ENCODE results near the gene ARID3A. TPM values are rescaled to one million over a fixed set of nuclear protein-coding genes. Genes with fewer than 3 reads are reported as not detected.
"Not testable (repeated sequence)": the region's sequence is repeated elsewhere in the genome, so short reads cannot be mapped to it uniquely, and the experiment has no call there.

Gene ARID3A
- total RNA-seq, 1 donor from 2014 or later = 35.6 TPM

DNA sequence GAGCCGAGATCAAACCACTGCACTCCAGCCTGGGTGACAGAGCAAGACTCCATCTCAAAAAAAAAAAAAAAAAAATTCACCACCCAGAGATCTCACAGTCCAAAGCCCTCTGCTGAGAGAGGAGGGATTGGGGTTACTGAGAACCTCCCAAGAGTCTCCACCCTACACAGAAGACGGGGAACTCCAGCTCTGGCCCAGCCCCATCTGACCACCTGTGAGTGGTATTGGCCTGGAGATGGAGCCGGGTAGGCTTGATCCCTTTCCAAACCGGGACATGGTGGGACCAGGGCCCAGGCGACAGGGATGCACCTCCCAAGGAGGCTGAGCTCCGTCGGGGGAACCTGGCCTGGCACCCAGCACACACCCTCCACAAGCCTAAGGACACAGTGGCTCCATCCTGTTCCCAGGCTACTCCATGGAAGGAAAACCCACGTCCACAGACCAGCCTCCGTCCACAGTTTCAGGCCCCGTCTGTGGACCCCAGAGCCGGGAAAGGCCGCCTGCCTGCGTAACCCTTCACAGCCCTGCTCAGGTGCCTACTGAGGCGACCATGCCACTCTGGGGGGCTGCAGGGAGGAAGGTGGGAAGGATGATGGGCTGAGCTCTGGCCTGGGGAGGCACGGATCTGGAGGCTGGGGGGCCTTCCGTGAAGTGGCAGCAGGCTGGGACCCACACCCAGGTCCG, 93.2 kb downstream of the ARID3A start:
- H3K4me3 Mint-ChIP-seq = peak overlapping the region; percentile 98
- intact Hi-C loops (cut with micrococcal nuclease) = no loop called here
- H3K4me1 Mint-ChIP-seq = peaks cover 24% of the 10 kb centered on the region
- peaks cover 9% of the 10 kb centered on the region for H3K36me3 Mint-ChIP-seq (ENCODE audit: low read depth)
- no peak for DNase-seq
- no peak overlapping the region for H3K27ac Mint-ChIP-seq
- no peaks in the 10 kb centered on the region for H3K27me3 Mint-ChIP-seq
- H3K9me3 Mint-ChIP-seq = no peaks in the 10 kb centered on the region

DNA sequence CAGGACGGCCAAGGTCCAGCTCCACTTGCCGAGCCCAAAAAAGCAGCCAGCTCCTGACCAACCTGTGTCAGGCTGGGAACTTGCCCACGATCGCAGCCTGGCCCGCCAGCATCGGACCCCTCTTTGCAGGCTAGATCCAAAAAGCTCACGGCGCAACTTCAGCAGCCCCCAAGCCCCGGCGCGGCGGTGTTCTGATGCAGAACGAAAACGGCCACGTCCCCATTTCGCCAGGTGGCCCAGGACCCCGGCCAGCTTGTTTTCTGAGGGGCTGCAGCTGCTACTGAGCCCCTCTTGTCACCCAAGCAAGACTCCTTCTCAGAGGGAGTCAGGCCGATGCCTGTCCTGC, 93.8 kb downstream of the ARID3A start:
- no peak for DNase-seq
- H3K4me1 Mint-ChIP-seq = peaks cover 22% of the 10 kb centered on the region
- H3K4me3 Mint-ChIP-seq = peak overlapping the region; percentile 98
- peak overlapping the region; percentile 91 for H3K27ac Mint-ChIP-seq
- H3K36me3 Mint-ChIP-seq (ENCODE audit: low read depth) = peaks cover 8% of the 10 kb centered on the region
- H3K27me3 Mint-ChIP-seq = no peaks in the 10 kb centered on the region
- no peaks in the 10 kb centered on the region for H3K9me3 Mint-ChIP-seq
- intact Hi-C loops (cut with micrococcal nuclease) = no loop called here

DNA sequence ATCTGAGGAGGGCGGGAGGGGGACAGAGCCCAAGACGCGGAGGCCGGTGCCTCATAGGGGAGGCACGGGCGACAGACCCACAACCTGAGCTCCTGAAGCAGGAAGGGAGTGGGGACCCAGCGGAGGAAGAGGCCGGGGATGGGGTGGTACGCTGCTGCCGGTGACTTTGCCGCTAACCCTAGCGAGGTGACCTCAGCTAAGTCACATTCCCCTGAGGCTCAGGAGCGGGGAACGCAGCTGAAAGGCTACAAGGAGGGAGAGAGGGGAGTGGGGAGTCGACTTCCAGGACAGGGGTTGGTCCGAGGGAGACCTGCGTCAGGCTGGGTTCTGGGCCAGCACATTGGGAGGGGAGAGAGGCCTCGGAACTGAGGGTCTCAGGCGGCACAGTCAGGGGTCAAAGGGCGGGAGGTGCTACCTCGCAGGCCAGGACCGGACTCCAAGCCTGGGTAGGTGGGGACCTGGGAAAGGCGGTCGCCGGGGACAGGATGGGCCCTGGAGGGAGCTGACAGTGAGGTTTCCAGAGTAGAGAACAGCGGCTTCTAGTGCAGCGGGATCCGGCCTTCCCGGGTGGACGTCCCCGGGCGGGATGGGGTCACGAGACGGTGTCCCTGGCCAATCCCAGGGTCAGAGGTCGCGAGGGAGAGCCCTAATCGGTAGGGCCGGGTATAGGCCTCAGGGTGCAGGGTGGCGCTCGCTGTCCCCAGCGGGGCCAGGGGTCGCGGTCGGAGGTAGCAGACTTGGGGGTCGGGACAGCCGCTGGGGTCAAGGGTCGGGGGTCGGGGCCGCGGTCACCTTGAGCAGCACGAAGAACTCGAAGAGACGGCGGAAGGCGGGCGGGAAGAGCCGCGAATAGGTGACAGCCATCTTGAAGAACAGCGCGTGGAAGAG, 94.4 kb downstream of the ARID3A start:
- H3K9me3 Mint-ChIP-seq = no peaks in the 10 kb centered on the region
- DNase-seq = peak; percentile 82

GRCh38 chr19:1020868-1021425, 95.1 kb downstream of the ARID3A start, which contains the start of gene TMEM259:
TMEM259 (minus strand) TSS chr19:1021123; CDS start chr19:1020996, 127 bp downstream.
- Mint-ChIP-seq H3K9me3 (no peaks in the 10 kb centered on the region), H3K27ac (peak within 1 kb of the TSS; percentile 99), H3K4me1 (peaks cover 26% of the 10 kb centered on the region), H3K27me3 (no peaks in the 10 kb centered on the region), H3K36me3 (ENCODE audit: low read depth) (peaks cover 8% of the 10 kb centered on the region), H3K4me3 (peak within 1 kb of the TSS; percentile 98)
- intact Hi-C loops (cut with micrococcal nuclease) = loop anchor here (2.0 kb wide), 3 partner anchors 20 to 228 kb away; partner anchors contain the start of genes ABCA7, GPX4 and MIDN
- peak; percentile 99 for DNase-seq

More for the DNA sequence above, 94.4 kb downstream of the ARID3A start:
- Mint-ChIP-seq H3K4me1 (peaks cover 24% of the 10 kb centered on the region), H3K27me3 (no peaks in the 10 kb centered on the region), H3K4me3 (peak overlapping the region; percentile 98), H3K36me3 (ENCODE audit: low read depth) (peaks cover 8% of the 10 kb centered on the region), H3K27ac (peak overlapping the region; percentile 91)
- intact Hi-C loops (cut with micrococcal nuclease) = loop anchor here (2.0 kb wide), 3 partner anchors 21 to 229 kb away; partner anchors contain the start of genes ABCA7, GPX4 and MIDN

DNA sequence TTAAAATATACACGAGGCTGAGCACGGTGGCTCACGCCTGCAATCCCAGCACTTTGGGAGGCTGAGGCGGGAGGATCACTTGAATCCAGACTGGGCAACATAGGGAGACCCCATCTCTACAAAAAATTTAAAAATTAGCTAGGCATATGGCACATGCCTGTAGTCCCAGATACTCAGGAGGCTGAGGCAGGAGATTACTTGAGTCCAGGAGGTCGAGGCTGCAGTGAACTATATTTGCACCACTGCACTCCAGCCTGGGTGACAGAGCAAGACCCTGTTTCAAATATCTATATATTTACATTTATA, 98.0 kb downstream of the ARID3A start:
- H3K36me3 Mint-ChIP-seq (ENCODE audit: low read depth); DNase-seq; H3K4me3 Mint-ChIP-seq; H3K27ac Mint-ChIP-seq; H3K27me3 Mint-ChIP-seq; H3K9me3 Mint-ChIP-seq; intact Hi-C loops (cut with micrococcal nuclease): not testable (repeated sequence)
- H3K4me1 Mint-ChIP-seq = peaks cover 17% of the 10 kb centered on the region

GRCh38 chr19:1025080-1025479, 99.2 kb downstream of the ARID3A start:
- H3K36me3 Mint-ChIP-seq (ENCODE audit: low read depth); H3K9me3 Mint-ChIP-seq; H3K27me3 Mint-ChIP-seq; H3K27ac Mint-ChIP-seq; DNase-seq; H3K4me3 Mint-ChIP-seq: not testable (repeated sequence)
- peaks cover 19% of the 10 kb centered on the region for H3K4me1 Mint-ChIP-seq
- intact Hi-C loops (cut with micrococcal nuclease) = loop anchor here (5.0 kb wide), 1 partner anchor 167 kb away; no protein-coding TSS in a partner anchor

Other genes starting within 250 kb of the ARID3A start
- gene FSTL3, start 249.6 kb upstream of the ARID3A start, total RNA-seq = 7.2 and 7.7 TPM in 2 replicates
- gene PRSS57, start 230.6 kb upstream of the ARID3A start, total RNA-seq = not detected in 2 replicates
- 0.24 TPM in 1 of 2 replicates, not detected in the other for gene PALM, start 217.1 kb upstream of the ARID3A start, total RNA-seq
- not detected in 2 replicates for gene MISP, start 174.9 kb upstream of the ARID3A start, total RNA-seq
- 789 and 832 TPM in 2 replicates for gene PTBP1, start 128.6 kb upstream of the ARID3A start, total RNA-seq
- gene PLPPR3, start 104.1 kb upstream of the ARID3A start, total RNA-seq = not detected in 2 replicates
- not detected in 2 replicates for gene AZU1, start 98.2 kb upstream of the ARID3A start, total RNA-seq
- not detected in 2 replicates for gene PRTN3, start 85.0 kb upstream of the ARID3A start, total RNA-seq
- gene ELANE, start 73.7 kb upstream of the ARID3A start, total RNA-seq = not detected in 2 replicates
- gene CFD, start 66.4 kb upstream of the ARID3A start, total RNA-seq = 1.4 and 2.5 TPM in 2 replicates
- 58.1 and 61.1 TPM in 2 replicates for gene MED16, start 32.8 kb upstream of the ARID3A start, total RNA-seq
- not detected in 2 replicates for gene RNU6-9, start 32.6 kb upstream of the ARID3A start, total RNA-seq
- gene R3HDM4, start 12.8 kb upstream of the ARID3A start, total RNA-seq = 86.8 and 91.5 TPM in 2 replicates
- gene KISS1R, start 8.7 kb upstream of the ARID3A start, total RNA-seq = 12.9 and 16.8 TPM in 2 replicates
- gene WDR18, start 58.3 kb downstream of the ARID3A start, total RNA-seq = 104 and 111 TPM in 2 replicates
- 0.07 TPM in 1 of 2 replicates, not detected in the other for gene GRIN3B, start 74.4 kb downstream of the ARID3A start, total RNA-seq
- 154 and 156 TPM in 2 replicates for gene TMEM259, start 95.1 kb downstream of the ARID3A start, total RNA-seq
- gene RNU6-2, start 95.5 kb downstream of the ARID3A start, total RNA-seq = not detected in 2 replicates
- 112 TPM in 2 replicates for gene CNN2, start 100.6 kb downstream of the ARID3A start, total RNA-seq
- gene ABCA7, start 114.1 kb downstream of the ARID3A start, total RNA-seq = 15.8 TPM in 2 replicates
- 176 and 183 TPM in 2 replicates for gene ARHGAP45, start 141.1 kb downstream of the ARID3A start, total RNA-seq
- 273 and 274 TPM in 2 replicates for gene POLR2E, start 169.3 kb downstream of the ARID3A start, total RNA-seq
- gene GPX4, start 178.0 kb downstream of the ARID3A start, total RNA-seq = 225 and 239 TPM in 2 replicates
- gene SBNO2, start 248.2 kb downstream of the ARID3A start, total RNA-seq = 97.1 and 98.9 TPM in 2 replicates